GM12878 (cell line): ENCODE results near the gene CILP. TPM values are rescaled to one million over a fixed set of nuclear protein-coding genes. Genes with fewer than 3 reads are reported as not detected.

ENCODE experiments used
- ATAC-seq: fragments of 200-7000 bp; cut with Tn5 transposase; 3 replicates; pipeline ENCODE4 v1.9.1; 2020; ENCODE audit warnings: mild to moderate bottlenecking, moderate library complexity
- BruUV-seq: library from RNA; stranded (reverse); fragments of 400-500 nt; replicated peaks from 2 replicates; lab custom pipeline; 2021; lab: Mats Ljungman, UMichigan
- CTCF ChIA-PET: fragments of 300-600 bp; sonication (Branson Sonifier 250); formaldehyde crosslinking; extraction: SDS; loops from one replicate; lab custom pipeline; 2021; ENCODE audit warnings: inconsistent platforms; lab: Yijun Ruan, JAX
- POLR2A ChIA-PET: fragments of 350-600 bp; formaldehyde crosslinking; extraction: SDS; loops from one replicate; lab custom pipeline; 2021; ENCODE audit warnings: inconsistent platforms; lab: Charles Lee
- RAD21 ChIA-PET: fragments of 300-600 bp; sonication (Branson Sonifier 250); formaldehyde crosslinking; loops from one replicate; lab custom pipeline; 2023; ENCODE audit warnings: antibody characterized with exemption; ENCODE audit not compliant: unreplicated experiment; lab: Charles Lee
- SMC1A ChIA-PET: fragments of 300-600 bp; sonication (Branson Sonifier 250); formaldehyde crosslinking; loops from one replicate; lab custom pipeline; 2023; ENCODE audit not compliant: unreplicated experiment, uncharacterized antibody; lab: Charles Lee
- DNase-seq: peaks from one replicate; pipeline ENCODE4 v3.0.0-alpha.2; 2011; ENCODE audit warnings: low read depth, low spot score
- FAIRE-seq: peaks from 3 replicates; lab custom pipeline; 2011; peaks lifted over from hg19 to GRCh38; lab: Jason Lieb, UNC
- H2AFZ ChIP-seq: 2 replicates; pipeline ENCODE4 v1.6.0; 2011; ENCODE audit warnings: low read depth, low read length, control low read depth; ENCODE audit not compliant: control insufficient read depth
- H3K27ac ChIP-seq: 2 replicates; pipeline ENCODE4 v1.5.1; 2011; ENCODE audit warnings: control low read depth; ENCODE audit not compliant: control insufficient read depth, insufficient read depth
- H3K27me3 ChIP-seq, 2 experiments: replicated peaks in 1 of 2; 2 replicates each; pipeline versions ENCODE4 v1.6.0 to v1.6.1; 2011; ENCODE audit warnings: low read length in 1 of 2; ENCODE audit not compliant: control insufficient read depth in 2 of 2, insufficient read depth in 2 of 2
- H3K36me3 ChIP-seq, 2 experiments: 2 replicates each; pipeline ENCODE4 v1.5.1; 2011; ENCODE audit warnings: low read length in 1 of 2; ENCODE audit not compliant: control insufficient read depth in 2 of 2, insufficient read depth in 2 of 2
- H3K4me1 ChIP-seq: 2 replicates; pipeline ENCODE4 v1.6.1; 2011; ENCODE audit warnings: mild to moderate bottlenecking, low read length, moderate library complexity, mixed read lengths; ENCODE audit not compliant: control insufficient read depth, insufficient read depth
- H3K4me2 ChIP-seq: 2 replicates; pipeline ENCODE4 v1.6.0; 2011; ENCODE audit warnings: control low read depth; ENCODE audit not compliant: control insufficient read depth, insufficient read depth
- H3K4me3 ChIP-seq: fragments of 200-600 bp; sonication (generic); 2 replicates; pipeline ENCODE4 v1.5.1; 2016
- H3K79me2 ChIP-seq: 2 replicates; pipeline ENCODE4 v1.6.0; 2011; ENCODE audit warnings: low read length; ENCODE audit not compliant: control insufficient read depth, insufficient read depth
- H3K9ac ChIP-seq: 2 replicates; pipeline ENCODE4 v1.8.0; 2011; ENCODE audit warnings: low read length, control low read depth, mixed read lengths; ENCODE audit not compliant: control insufficient read depth, insufficient read depth
- H3K9me3 ChIP-seq: replicated peaks from 3 replicates; pipeline ENCODE4 v1.5.1; 2011; ENCODE audit warnings: mild to moderate bottlenecking, low read length; ENCODE audit not compliant: control insufficient read depth, insufficient read depth
- H4K20me1 ChIP-seq: 2 replicates; pipeline ENCODE4 v1.6.0; 2011; ENCODE audit not compliant: control insufficient read depth, insufficient read depth
- BCLAF1 ChIP-seq: fragments of 450-650 bp; IDR thresholded peaks from 2 replicates; pipeline ENCODE4 v1.6.1; 2017; ENCODE audit warnings: antibody characterized with exemption, mild to moderate bottlenecking, moderate library complexity
- CHD1 ChIP-seq: IDR thresholded peaks from 2 replicates; pipeline ENCODE4 v1.6.1; 2012; ENCODE audit warnings: low read depth, low read length, improper control_type of control experiment
- CHD2 ChIP-seq: IDR thresholded peaks from 2 replicates; pipeline ENCODE4 v1.6.1; 2011; ENCODE audit warnings: low read depth, low read length, improper control_type of control experiment, borderline replicate concordance
- FOXK2 ChIP-seq: fragments of 450-650 bp; IDR thresholded peaks from 2 replicates; pipeline ENCODE4 v1.6.1; 2017; ENCODE audit warnings: mild to moderate bottlenecking, moderate library complexity
- HDAC2 ChIP-seq: fragments of 200-600 bp; sonication (generic); IDR thresholded peaks from 2 replicates; pipeline ENCODE4 v1.6.1; 2017
- IKZF1 ChIP-seq: fragments of 450-650 bp; conservative IDR thresholded peaks from 2 replicates; pipeline ENCODE4 v1.6.1; 2017; ENCODE audit warnings: antibody characterized with exemption, mild to moderate bottlenecking
- JUNB ChIP-seq: IDR thresholded peaks from 2 replicates; pipeline ENCODE4 v1.6.1; 2016; ENCODE audit warnings: antibody characterized with exemption, mild to moderate bottlenecking
- MLLT1 ChIP-seq: fragments of 450-650 bp; IDR thresholded peaks from 2 replicates; pipeline ENCODE4 v1.6.1; 2016; ENCODE audit warnings: mild to moderate bottlenecking
- NBN ChIP-seq: fragments of 450-650 bp; IDR thresholded peaks from 2 replicates; pipeline ENCODE4 v1.6.1; 2016
- RELA ChIP-seq: fragments of 450-650 bp; IDR thresholded peaks from 2 replicates; pipeline ENCODE4 v1.8.0; 2014; ENCODE audit warnings: borderline replicate concordance; ENCODE audit not compliant: partially characterized antibody
- TAF1 ChIP-seq: IDR thresholded peaks from 2 replicates; pipeline ENCODE4 v1.6.1; 2011; ENCODE audit warnings: mild to moderate bottlenecking, low read depth, low read length, borderline replicate concordance
- YY1 ChIP-seq: IDR thresholded peaks from 2 replicates; pipeline ENCODE4 v1.6.1; 2011; ENCODE audit warnings: low read depth, mild to moderate bottlenecking, low read length
- ZNF622 ChIP-seq: fragments of 450-650 bp; IDR thresholded peaks from 2 replicates; pipeline ENCODE4 v1.6.1; 2017; ENCODE audit warnings: mild to moderate bottlenecking, inconsistent platforms
- WGBS: methylation state at CpG from one replicate; pipeline ENCODE4 v1.1.6; 2016; ENCODE audit warnings: low lambda C conversion rate; ENCODE audit not compliant: insufficient replicate concordance, insufficient coverage; ENCODE audit errors: missing lambda C conversion rate; 5-methylcytosine and 5-hydroxymethylcytosine counted together
- in situ Hi-C: fragments of 300-500 bp; cut with MboI; formaldehyde crosslinking; loops from 9 replicates; pipeline ENCODE4 v1.14.3; 2018; ENCODE audit warnings: mixed read lengths
- intact Hi-C: fragments of 100-400 bp; cut with micrococcal nuclease; formaldehyde crosslinking; loops from one replicate; pipeline ENCODE4 v1.14.2; 2022; ENCODE audit not compliant: unreplicated experiment
- polyA plus RNA-seq, 11 experiments: library from polyadenylated mRNA; depleted of rRNA in 4 of 11; unstranded in 6 of 11; stranded (reverse) in 5 of 11; fragments of >200 nt; fragmentation: Nextera tagmentation in 4 of 11; fragmentation: Illumina TruSeq in 1 of 11; extraction: Ambion mirVana in 4 of 11; extraction: Trizol in 1 of 11; gene quantifications; 1 replicate in 1 of 11; 2 replicates in 10 of 11; pipeline versions ENCODE4 v1.2.1 to v1.2.3, GENCODE V29; 2011 to 2016; ENCODE audit warnings: inconsistent platforms in 2 of 11, missing spikeins in 2 of 11, low read depth in 1 of 11
- total RNA-seq, 4 experiments: library from RNA; depleted of rRNA in 3 of 4; stranded (reverse); fragments of >200 nt in 3 of 4; fragmentation: Illumina TruSeq in 1 of 4; extraction: Trizol in 1 of 4; gene quantifications; 2 replicates each; pipeline versions ENCODE4 v1.2.1 to v1.2.3, GENCODE V29; 2013 to 2021
- TF ChIP-seq, protein P1 (sequence below): fragments of 450-650 bp; IDR thresholded peaks from 2 replicates; pipeline ENCODE4 v1.6.1; 2017; ENCODE audit warnings: mild to moderate bottlenecking
- TF ChIP-seq, protein P2 (sequence below): fragments of 450-650 bp; IDR thresholded peaks from 2 replicates; pipeline ENCODE4 v1.6.1; 2017; ENCODE audit warnings: mild to moderate bottlenecking, moderate library complexity
- TF ChIP-seq, protein P3 (sequence below): IDR thresholded peaks from 2 replicates; pipeline ENCODE4 v1.6.1; 2012; ENCODE audit warnings: low read depth, low read length, improper control_type of control experiment

The CILP gene
- total and polyA plus RNA-seq, 10 of the 15 experiments (the other 5 are each of a cell fraction or from before 2014, with no cell fraction given): 0.03 to 0.06 (median 0.04) TPM; not detected in 4

DNA sequence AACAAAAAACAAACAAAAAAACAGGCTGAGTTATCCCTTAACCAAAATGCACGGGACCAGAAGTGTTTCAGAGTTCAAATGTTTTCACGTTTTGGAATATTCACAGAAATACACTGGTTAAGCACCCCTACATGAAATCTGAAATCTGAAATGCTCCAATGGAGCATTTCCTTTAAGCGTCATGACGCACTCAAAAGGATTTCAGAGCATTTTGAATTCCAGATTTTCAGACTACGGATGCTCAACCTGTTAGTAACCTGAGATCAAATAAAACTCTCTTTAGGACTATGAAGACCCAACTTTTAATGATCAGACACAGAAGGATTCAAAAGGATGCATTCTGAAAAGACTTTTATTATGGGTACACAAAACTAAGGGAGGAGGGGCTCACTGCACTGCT lies 35.8 kb downstream of the CILP start:
- no peak for DNase-seq
- Histone ChIP-seq H2AFZ (no peak overlapping the region), H3K9me3 (no peaks in the 10 kb centered on the region), H4K20me1 (no peaks in the 10 kb centered on the region), H3K79me2 (peaks cover 6% of the 10 kb centered on the region), H3K4me1 (peaks cover 4% of the 10 kb centered on the region; the same call in 1 of the 2 replicates), H3K27me3 (no peaks in the 10 kb centered on the region), H3K36me3 (peaks cover 2 to 20% of the 10 kb centered on the region in 2 experiments; a peak in 3 of 4 replicates), H3K27ac (no peak overlapping the region), H3K9ac (no peak overlapping the region), H3K4me2 (no peak overlapping the region), H3K4me3 (no peak overlapping the region)
- ChIA-PET CTCF (no interaction called here), RAD21 (no interaction called here), SMC1A (no interaction called here), POLR2A (no interaction called here)
- no peak for FAIRE-seq
- no peak for ATAC-seq
- intact Hi-C loops (no loop called here), in situ Hi-C loops (no loop called here)
- 99% methylated on average over 5 of the region's 5 CpGs for WGBS
- BruUV-seq: no TSS peak
- no peak for TF ChIP-seq TAF1
- TF ChIP-seq, protein P1, sequence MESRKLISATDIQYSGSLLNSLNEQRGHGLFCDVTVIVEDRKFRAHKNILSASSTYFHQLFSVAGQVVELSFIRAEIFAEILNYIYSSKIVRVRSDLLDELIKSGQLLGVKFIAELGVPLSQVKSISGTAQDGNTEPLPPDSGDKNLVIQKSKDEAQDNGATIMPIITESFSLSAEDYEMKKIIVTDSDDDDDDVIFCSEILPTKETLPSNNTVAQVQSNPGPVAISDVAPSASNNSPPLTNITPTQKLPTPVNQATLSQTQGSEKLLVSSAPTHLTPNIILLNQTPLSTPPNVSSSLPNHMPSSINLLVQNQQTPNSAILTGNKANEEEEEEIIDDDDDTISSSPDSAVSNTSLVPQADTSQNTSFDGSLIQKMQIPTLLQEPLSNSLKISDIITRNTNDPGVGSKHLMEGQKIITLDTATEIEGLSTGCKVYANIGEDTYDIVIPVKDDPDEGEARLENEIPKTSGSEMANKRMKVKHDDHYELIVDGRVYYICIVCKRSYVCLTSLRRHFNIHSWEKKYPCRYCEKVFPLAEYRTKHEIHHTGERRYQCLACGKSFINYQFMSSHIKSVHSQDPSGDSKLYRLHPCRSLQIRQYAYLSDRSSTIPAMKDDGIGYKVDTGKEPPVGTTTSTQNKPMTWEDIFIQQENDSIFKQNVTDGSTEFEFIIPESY: no peak
- no peak for TF ChIP-seq CHD1
- TF ChIP-seq NBN: no peak
- TF ChIP-seq MLLT1: no peak
- TF ChIP-seq CHD2: no peak
- TF ChIP-seq RELA: no peak
- no peak for TF ChIP-seq FOXK2
- TF ChIP-seq IKZF1: no peak
- no peak for TF ChIP-seq YY1
- TF ChIP-seq, protein P2, sequence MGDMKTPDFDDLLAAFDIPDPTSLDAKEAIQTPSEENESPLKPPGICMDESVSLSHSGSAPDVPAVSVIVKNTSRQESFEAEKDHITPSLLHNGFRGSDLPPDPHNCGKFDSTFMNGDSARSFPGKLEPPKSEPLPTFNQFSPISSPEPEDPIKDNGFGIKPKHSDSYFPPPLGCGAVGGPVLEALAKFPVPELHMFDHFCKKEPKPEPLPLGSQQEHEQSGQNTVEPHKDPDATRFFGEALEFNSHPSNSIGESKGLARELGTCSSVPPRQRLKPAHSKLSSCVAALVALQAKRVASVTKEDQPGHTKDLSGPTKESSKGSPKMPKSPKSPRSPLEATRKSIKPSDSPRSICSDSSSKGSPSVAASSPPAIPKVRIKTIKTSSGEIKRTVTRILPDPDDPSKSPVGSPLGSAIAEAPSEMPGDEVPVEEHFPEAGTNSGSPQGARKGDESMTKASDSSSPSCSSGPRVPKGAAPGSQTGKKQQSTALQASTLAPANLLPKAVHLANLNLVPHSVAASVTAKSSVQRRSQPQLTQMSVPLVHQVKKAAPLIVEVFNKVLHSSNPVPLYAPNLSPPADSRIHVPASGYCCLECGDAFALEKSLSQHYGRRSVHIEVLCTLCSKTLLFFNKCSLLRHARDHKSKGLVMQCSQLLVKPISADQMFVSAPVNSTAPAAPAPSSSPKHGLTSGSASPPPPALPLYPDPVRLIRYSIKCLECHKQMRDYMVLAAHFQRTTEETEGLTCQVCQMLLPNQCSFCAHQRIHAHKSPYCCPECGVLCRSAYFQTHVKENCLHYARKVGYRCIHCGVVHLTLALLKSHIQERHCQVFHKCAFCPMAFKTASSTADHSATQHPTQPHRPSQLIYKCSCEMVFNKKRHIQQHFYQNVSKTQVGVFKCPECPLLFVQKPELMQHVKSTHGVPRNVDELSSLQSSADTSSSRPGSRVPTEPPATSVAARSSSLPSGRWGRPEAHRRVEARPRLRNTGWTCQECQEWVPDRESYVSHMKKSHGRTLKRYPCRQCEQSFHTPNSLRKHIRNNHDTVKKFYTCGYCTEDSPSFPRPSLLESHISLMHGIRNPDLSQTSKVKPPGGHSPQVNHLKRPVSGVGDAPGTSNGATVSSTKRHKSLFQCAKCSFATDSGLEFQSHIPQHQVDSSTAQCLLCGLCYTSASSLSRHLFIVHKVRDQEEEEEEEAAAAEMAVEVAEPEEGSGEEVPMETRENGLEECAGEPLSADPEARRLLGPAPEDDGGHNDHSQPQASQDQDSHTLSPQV: no peak
- no peak for TF ChIP-seq JUNB
- TF ChIP-seq BCLAF1: no peak
- no peak for TF ChIP-seq ZNF622
- TF ChIP-seq, protein P3, sequence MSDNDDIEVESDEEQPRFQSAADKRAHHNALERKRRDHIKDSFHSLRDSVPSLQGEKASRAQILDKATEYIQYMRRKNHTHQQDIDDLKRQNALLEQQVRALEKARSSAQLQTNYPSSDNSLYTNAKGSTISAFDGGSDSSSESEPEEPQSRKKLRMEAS: no peak
- no peak for TF ChIP-seq HDAC2
